SU-DHL-6 (cell line): ENCODE results near the gene ALDH1A1.

ENCODE experiments used
- H2AFZ ChIP-seq: fragments of 200-600 bp; sonication (generic); 2 replicates; pipeline ENCODE4 v1.6.1; 2014; ENCODE audit warnings: low read depth, mild to moderate bottlenecking, moderate library complexity, mixed read lengths, antibody characterized with exemption, low read length; ENCODE audit not compliant: severe bottlenecking
- H3F3A ChIP-seq: fragments of 200-600 bp; shearing (Covaris generic); 2 replicates; pipeline ENCODE4 v1.6.0; 2016; ENCODE audit warnings: antibody characterized with exemption, mild to moderate bottlenecking; ENCODE audit not compliant: insufficient read depth
- H3K27ac ChIP-seq: fragments of 200-600 bp; sonication (generic); 2 replicates; pipeline ENCODE4 v1.5.1; 2016; ENCODE audit warnings: low read depth, mild to moderate bottlenecking, low read length, moderate library complexity, mixed read lengths
- H3K27me3 ChIP-seq: fragments of 200-600 bp; sonication (generic), shearing (Covaris generic); 2 replicates; pipeline ENCODE4 v1.6.0; 2014; ENCODE audit warnings: mild to moderate bottlenecking, low read length
- H3K36me3 ChIP-seq: fragments of 200-600 bp; sonication (generic); 2 replicates; pipeline ENCODE4 v1.6.1; 2014; ENCODE audit warnings: mild to moderate bottlenecking, low read length, mixed read lengths
- H3K4me2 ChIP-seq: fragments of 300-600, 200-600 bp; shearing (Covaris generic), sonication (generic); 2 replicates; pipeline ENCODE4 v1.6.0; 2014; ENCODE audit warnings: low read length, low read depth, mild to moderate bottlenecking; ENCODE audit not compliant: poor library complexity, severe bottlenecking
- H3K4me3 ChIP-seq: fragments of 200-600 bp; sonication (generic); 2 replicates; pipeline ENCODE4 v1.5.1; 2014; ENCODE audit warnings: antibody characterized with exemption, low read length, mild to moderate bottlenecking, mixed read lengths; ENCODE audit not compliant: insufficient read depth, poor library complexity, severe bottlenecking
- H3K79me2 ChIP-seq: fragments of 200-600 bp; sonication (generic); 2 replicates; pipeline ENCODE4 v1.6.1; 2014; ENCODE audit warnings: mild to moderate bottlenecking, low read length, moderate library complexity; ENCODE audit not compliant: insufficient read depth
- H3K9ac ChIP-seq: fragments of 200-600 bp; sonication (generic); 2 replicates; pipeline ENCODE4 v1.7.0; 2014; ENCODE audit warnings: mild to moderate bottlenecking, low read length
- H3K9me2 ChIP-seq: fragments of 200-600 bp; sonication (generic); replicated peaks from 2 replicates; pipeline ENCODE4 v1.6.1; 2014; ENCODE audit warnings: low read length; ENCODE audit not compliant: insufficient read depth
- H3K9me3 ChIP-seq: fragments of 200-600 bp; sonication (generic); 2 replicates; pipeline ENCODE4 v1.6.1; 2014; ENCODE audit warnings: low read length, mixed read lengths; ENCODE audit not compliant: insufficient read depth
- H4K20me1 ChIP-seq: fragments of 200-600 bp; sonication (generic); 2 replicates; pipeline ENCODE4 v1.6.1; 2014; ENCODE audit warnings: low read depth, mild to moderate bottlenecking, antibody characterized with exemption, low read length, moderate library complexity, mixed read lengths
- EZH2phosphoT487 ChIP-seq: fragments of 200-600 bp; sonication (generic), shearing (Covaris generic); conservative IDR thresholded peaks from 2 replicates; pipeline ENCODE4 v1.6.1; 2018; ENCODE audit warnings: mild to moderate bottlenecking, antibody characterized with exemption, low read length, moderate library complexity, mixed read lengths
- TF ChIP-seq, protein P1 (sequence below): fragments of 200-600 bp; sonication (generic); IDR thresholded peaks from one replicate; pipeline ENCODE4 v1.5.1; 2017; ENCODE audit warnings: antibody characterized with exemption, mild to moderate bottlenecking, low read length, moderate library complexity; ENCODE audit not compliant: insufficient read depth, poor library complexity, severe bottlenecking

Gene ALDH1A1

DNA sequence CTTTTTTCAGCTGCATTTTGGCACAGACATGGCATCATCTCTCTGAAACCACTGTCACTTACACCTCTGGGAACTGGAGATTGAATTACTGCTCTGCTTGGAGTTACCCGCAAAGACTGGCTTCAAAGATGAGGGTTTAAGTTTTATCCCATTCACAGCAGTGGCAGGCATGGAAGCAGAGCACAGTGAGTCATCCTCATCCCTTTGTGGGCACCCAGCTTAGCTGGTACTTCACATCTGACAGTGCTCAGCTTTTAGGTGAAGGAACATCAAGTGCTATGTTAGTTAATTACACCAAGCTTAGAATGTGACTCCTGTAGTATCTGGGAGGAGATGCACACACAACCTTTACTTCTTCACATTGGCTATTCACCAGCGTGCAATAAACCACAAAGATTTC lies 24.8 kb upstream of the ALDH1A1 start:
- Histone ChIP-seq H3K27ac (no peak overlapping the region), H3K36me3 (no peaks in the 10 kb centered on the region), H4K20me1 (no peaks in the 10 kb centered on the region), H3K9me2 (no peaks in the 10 kb centered on the region), H3K9me3 (no peaks in the 10 kb centered on the region), H3K9ac (no peak overlapping the region), H2AFZ (no peak overlapping the region), H3K79me2 (no peaks in the 10 kb centered on the region), H3K27me3 (no peaks in the 10 kb centered on the region), H3F3A (no peaks in the 10 kb centered on the region), H3K4me3 (no peak overlapping the region), H3K4me2 (no peak overlapping the region)
- TF ChIP-seq, protein P1, sequence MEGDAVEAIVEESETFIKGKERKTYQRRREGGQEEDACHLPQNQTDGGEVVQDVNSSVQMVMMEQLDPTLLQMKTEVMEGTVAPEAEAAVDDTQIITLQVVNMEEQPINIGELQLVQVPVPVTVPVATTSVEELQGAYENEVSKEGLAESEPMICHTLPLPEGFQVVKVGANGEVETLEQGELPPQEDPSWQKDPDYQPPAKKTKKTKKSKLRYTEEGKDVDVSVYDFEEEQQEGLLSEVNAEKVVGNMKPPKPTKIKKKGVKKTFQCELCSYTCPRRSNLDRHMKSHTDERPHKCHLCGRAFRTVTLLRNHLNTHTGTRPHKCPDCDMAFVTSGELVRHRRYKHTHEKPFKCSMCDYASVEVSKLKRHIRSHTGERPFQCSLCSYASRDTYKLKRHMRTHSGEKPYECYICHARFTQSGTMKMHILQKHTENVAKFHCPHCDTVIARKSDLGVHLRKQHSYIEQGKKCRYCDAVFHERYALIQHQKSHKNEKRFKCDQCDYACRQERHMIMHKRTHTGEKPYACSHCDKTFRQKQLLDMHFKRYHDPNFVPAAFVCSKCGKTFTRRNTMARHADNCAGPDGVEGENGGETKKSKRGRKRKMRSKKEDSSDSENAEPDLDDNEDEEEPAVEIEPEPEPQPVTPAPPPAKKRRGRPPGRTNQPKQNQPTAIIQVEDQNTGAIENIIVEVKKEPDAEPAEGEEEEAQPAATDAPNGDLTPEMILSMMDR = no peak
- TF ChIP-seq EZH2phosphoT487 = no peak

DNA sequence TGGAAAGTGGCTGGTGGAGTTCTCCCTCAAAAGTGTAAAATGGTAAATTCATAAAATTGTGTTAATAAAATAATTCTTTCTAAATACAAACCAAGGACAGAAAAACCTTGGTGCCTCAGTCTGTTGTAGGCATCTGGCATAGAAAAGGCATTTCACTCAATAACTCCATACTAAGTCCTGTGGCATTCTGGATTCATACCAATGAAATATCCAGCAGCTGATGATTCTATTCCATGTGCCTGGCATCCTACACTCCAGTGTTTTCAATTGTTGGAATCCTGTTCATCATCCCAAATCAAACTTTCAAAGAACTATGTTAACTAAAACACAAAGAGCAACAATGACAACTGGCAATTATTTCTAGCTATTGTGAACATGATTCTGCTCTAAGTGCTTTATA lies 21.6 kb upstream of the ALDH1A1 start:
- Histone ChIP-seq H3K4me2 (no peak overlapping the region), H3K9ac (no peak overlapping the region), H3K79me2 (no peaks in the 10 kb centered on the region), H3K4me3 (no peak overlapping the region), H3K27ac (no peak overlapping the region), H3K27me3 (no peaks in the 10 kb centered on the region), H4K20me1 (no peaks in the 10 kb centered on the region), H3K36me3 (no peaks in the 10 kb centered on the region), H2AFZ (no peak overlapping the region), H3F3A (no peaks in the 10 kb centered on the region), H3K9me2 (no peaks in the 10 kb centered on the region), H3K9me3 (no peaks in the 10 kb centered on the region)
- TF ChIP-seq, protein P1 = no peak
- no peak for TF ChIP-seq EZH2phosphoT487

DNA sequence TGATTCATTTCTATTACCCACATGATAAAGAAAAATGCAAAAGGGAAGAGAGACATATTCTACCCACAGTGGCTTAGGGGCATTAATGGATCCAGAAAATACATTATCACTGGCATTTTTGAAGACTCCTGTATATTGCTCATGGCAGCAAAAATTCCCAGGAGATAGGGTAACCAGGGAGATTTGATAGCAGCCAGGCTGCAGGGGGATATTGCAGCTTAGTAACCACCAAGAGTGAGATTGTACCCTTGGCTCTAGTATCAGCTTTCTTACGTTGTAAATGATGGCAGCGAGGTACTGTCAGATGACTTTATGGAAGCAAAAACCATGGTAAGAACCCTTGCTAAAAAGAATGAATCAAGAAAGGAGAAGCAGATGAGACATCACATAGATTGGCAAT lies 19.8 kb upstream of the ALDH1A1 start:
- Histone ChIP-seq H3K9me3 (no peaks in the 10 kb centered on the region), H3K27ac (no peak overlapping the region), H4K20me1 (no peaks in the 10 kb centered on the region), H3K4me2 (no peak overlapping the region), H3K9ac (no peak overlapping the region), H2AFZ (no peak overlapping the region), H3K27me3 (no peaks in the 10 kb centered on the region), H3K79me2 (no peaks in the 10 kb centered on the region), H3F3A (no peaks in the 10 kb centered on the region), H3K36me3 (no peaks in the 10 kb centered on the region), H3K4me3 (no peak overlapping the region), H3K9me2 (no peaks in the 10 kb centered on the region)
- TF ChIP-seq EZH2phosphoT487 = no peak
- TF ChIP-seq, protein P1 = no peak

DNA sequence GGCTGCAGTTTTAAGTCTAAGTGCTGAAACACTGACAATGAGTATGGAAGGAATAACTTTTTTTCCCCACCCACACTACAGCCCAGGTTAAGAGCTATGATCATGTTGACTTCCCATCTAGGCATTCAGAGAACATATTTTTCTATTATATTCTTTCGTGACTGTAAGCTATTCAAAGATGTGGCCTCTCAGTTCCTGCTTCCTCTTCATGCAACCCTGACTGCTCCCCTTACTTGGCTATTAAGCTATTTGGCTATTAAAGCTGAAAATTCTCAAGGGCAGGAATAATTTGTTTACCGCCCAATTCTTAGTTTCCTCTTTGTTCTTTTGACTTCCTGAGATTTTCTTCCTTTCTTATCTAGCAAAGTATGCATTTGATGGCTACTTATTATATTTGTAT lies 18.6 kb upstream of the ALDH1A1 start:
- Histone ChIP-seq H3K4me3 (no peak overlapping the region), H3K27ac (no peak overlapping the region), H3K27me3 (no peaks in the 10 kb centered on the region), H4K20me1 (no peaks in the 10 kb centered on the region), H3K79me2 (no peaks in the 10 kb centered on the region), H3K9me3 (no peaks in the 10 kb centered on the region), H2AFZ (no peak overlapping the region), H3K4me2 (no peak overlapping the region), H3K9me2 (no peaks in the 10 kb centered on the region), H3K9ac (no peak overlapping the region), H3F3A (no peaks in the 10 kb centered on the region), H3K36me3 (no peaks in the 10 kb centered on the region)
- TF ChIP-seq, protein P1 = no peak
- TF ChIP-seq EZH2phosphoT487 = no peak
